IPS-11a (cell line): Measurements from ENCODE around the gene PNPLA6.

Experiments used
- H3K4me3 ChIP-seq: one replicate; pipeline ENCODE4 v1.5.1; 2013; ENCODE audit warnings: low read depth, low read length, control low read depth

The PNPLA6 gene

DNA sequence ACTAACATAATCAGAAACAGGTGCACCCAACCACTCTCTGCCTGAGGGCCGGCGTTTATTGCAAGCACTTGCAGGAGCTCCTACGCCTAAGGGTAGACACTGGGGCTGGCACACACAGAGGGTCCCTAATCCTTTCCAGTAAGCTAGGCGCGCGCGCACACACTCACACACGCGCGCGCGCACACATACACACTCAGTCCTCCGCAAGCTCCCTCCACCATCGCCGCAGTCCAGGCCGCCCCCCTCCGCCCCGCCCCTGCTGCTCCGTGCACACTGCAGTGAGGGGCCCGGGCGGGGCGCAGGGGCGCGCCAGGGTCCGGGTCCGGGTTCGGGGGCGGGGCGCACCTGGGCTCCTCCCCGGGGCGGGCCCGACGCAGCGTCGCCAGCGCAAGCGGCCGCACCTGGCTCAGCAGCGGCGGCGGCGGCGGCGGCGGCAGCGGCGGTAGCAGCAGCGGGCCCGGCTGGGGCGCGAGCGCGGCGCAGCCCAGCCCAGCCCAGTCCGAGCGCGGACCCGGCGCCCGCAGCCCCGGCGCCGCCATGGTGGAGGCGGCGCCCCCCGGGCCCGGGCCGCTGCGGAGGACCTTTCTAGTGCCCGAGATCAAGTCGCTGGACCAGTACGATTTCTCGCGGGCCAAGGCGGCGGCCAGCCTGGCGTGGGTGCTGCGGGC, 60.1 kb downstream of the PNPLA6 start, which contains the start of gene CAMSAP3:
Gene CAMSAP3, plus strand, starts transcription at position 398 of the 668 bp plus-strand sequence. Its CDS starts 140 bp downstream, at position 538.
- H3K4me3 ChIP-seq = peak within 1 kb of the TSS; percentile 56

DNA sequence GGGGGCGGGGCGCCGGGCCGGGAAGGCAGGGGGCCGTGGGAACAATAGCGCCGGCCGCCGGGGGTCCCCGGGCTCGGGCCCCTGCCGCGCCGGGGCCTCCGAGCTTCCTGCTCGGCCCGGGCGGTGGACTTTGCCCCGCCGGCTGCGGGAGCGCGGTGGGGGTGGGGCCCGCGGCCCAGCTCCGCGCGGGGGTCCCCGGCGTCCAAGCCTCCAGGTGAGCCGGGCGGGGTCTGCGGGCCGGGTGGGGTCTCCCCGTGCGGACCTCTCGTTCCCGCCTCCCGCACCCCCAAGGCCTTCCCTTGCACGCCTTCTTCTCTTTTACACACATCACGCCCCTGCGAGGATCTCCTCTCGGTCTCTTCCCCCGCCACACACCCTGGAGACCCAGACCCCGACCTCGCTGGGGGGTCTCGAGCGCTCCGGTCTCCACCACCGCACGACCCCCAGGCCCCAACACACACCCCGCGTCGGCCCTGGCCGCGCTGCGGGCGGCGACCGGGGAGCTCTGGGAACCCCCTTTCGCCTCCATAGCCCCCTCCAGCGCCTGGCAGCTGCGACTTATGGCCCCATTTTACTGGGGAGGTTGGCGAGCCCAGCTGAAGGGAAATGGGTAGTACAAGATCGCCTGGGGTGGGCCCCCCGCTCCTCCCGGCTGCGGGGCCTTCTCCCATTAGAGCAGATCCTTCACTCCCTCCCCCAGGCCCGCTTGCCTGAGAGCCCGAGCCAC, 60.9 kb downstream of the PNPLA6 start:
- H3K4me3 ChIP-seq = peak overlapping the region; percentile 56

DNA sequence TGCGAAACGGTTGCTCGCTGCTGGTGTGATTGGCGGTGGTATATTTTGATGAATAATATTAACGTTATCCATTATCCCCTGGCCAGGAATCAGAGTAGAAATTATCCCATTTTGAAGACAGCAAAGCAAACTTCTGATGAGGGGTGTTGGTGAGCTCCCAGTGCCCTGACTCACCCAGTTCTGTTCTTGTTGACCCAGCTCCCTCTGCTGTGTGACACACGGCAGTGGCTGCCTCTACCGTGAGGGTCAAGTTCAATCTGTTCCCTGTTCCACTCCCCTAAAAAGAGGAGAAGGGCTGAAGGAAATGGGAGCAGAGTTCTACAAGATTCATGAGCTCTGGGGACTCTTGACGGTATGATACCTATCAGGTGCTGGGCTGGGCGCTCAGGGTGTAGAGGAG, 62.2 kb downstream of the PNPLA6 start:
- H3K4me3 ChIP-seq = no peak overlapping the region

DNA sequence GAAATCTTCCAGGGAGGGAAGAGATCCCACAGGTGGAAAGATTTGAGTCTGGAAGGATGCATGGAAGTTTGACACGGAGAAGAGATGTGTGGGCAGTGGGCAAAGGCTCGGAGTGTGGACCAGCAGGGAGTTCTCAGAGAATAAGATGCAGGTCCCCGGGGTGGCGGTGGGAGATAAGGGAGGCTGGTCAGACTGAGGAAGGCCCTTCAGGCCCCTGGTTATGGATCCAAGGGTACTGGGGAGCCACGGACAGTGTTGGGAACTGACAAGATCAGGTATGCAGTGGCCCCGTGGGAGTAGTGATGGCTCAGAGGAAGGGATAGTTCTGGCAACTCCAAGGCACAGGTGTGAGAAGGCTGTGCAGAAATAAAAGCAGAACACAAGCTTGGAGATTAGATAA, 62.7 kb downstream of the PNPLA6 start:
- no peak overlapping the region for H3K4me3 ChIP-seq

DNA sequence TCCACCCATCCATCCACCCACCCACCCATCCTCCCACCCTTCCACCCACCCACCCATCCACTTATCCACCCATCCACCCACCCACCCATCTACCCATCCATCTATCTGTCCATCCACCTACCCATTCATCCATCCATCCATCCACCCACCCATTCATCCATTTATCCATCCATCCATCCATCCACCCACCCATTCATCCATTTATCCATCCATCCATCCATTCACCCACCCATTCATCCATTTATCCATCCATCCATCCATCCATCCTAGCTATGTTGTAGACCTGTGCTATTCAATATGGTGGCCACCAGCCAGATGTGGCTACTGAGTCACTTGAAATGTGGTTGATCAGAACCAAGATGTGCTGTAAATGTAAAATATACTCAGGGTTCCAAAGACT, 65.2 kb downstream of the PNPLA6 start:
- H3K4me3 ChIP-seq = no peak overlapping the region

DNA sequence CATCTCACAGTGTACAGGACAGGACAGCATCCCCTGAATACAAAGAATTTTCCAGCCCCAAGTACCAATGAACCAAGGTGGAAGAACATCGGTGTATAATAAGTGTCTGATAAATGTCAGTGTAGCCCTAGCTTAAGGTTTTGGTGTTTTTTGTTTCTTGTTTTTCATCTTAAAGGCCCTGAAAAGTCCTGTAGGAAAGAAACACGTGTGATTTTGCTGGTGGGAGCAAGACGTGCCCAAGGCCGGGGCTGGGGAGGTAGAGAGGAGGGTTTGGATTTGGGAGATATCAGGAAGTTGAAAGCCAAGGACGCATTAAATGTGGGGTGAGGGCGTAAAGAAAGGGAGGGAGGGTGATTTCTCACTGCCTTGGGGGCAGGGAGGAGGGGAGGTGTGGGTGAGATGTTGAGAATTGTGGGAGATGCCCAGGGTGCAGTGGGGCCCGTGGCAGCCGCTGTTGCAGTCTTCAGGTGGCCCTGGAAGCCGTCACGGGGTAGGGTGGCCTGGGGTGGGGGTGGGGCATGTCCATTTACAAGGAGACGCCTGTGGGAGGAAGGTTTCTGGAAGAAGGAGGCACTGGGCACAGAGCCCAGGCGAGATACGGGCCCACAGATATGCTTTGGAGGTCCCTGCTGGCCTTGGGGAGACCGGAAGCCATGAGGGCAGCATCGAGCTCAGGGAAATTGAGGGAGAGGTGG, 66.9 kb downstream of the PNPLA6 start:
- no peak overlapping the region for H3K4me3 ChIP-seq

DNA sequence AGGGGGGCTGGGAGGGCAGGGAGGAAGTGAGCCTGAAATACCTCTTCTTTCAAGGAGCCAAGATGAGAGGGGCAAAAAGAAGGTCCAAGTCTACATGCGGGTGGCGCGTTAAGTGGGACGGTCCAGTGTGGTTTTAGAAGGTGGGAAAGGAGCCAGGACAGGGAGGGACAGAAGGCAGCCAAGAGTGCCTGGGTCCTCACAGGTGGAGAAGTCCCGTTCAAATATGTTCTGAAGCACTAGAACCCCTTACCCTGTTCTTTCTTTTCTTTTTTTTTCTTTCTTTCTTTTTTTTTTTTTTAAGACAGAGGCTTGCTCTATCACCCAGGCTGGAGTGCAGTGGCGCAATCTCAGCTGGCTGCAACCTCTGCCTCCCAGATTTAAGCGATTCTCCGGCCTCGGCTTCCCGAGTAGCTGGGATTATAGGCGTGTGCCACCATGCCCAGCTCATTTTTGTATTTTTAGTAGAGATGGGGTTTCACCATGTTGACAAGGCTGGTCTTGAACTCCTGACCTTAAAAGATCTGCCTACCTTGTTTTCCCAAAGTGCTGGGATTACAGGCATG, 67.5 kb downstream of the PNPLA6 start:
- H3K4me3 ChIP-seq = no peak overlapping the region

DNA sequence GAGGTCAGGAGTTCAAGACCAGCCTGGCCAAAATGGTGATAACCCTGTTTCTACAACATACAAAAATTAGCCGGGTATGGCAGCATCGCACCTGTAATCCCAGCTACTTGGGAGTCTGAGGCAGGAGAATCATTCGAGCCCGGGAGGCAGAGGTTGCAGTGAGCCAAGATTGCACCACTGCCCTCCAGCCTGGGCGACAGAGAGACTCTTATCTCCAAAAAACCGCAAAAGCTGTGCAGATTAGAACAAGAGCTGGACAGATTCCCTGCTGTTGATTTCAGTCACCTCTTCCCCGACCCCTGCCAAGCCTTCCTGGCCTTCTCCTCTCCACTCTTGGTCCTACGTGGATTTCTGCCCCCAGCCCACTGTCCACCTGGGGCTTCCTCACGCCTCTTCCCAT, 68.4 kb downstream of the PNPLA6 start:
- no peak overlapping the region for H3K4me3 ChIP-seq

DNA sequence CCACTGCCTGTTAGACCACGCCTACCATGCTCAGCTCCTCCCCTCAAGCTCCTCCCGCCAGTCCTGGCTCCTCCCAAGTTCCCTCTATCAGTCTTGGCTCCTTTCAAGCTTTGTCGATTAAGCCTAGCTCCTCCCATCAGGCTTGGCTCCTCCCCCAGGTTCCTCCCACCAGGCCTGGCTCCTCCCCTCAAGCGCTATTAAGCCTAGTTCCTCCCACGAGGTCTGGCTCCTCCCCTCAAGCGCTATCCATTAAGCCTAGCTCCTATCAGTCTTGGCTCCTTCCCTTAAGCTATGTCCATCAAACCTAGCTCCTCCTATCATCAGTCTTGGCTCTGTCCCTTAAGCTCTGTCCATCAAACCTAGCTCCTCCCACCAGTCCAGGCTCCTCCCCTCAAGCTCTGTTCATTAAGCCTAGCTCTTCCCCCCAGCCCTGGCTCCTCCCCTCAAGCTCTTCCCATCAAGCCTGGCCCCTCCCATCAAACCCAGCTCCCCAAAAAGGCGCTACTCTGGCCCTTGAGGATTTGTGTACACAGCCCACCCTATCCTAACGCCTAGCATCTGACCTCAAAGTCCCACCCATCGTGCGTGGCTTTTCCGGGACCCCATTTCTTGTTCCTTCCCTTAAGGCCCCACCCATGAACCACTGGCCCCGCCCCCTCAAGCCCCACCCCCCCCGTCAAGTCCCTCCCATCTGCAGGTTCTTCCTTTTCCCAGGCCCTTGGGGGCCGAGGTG, 70.1 kb downstream of the PNPLA6 start:
- H3K4me3 ChIP-seq = no peak overlapping the region

DNA sequence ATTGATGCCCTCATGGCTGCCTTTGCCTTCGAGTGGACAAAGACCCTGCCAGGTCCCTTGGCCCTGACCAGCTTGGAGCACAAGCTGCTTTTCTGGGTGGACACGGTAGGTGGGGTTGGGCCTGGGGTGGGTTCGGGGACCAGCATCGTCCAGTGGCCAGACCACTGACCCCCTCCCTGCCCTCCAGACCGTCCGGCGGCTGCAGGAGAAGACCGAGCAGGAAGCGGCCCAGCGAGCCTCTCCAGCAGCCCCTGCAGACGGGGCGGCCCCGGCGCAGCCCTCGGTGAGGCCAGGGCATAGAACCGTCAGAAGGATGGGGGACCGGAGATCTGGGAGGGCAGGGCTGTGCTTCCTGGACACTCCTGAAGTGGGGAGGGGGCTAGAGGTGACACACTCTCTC, 70.8 kb downstream of the PNPLA6 start:
- H3K4me3 ChIP-seq = no peak overlapping the region

DNA sequence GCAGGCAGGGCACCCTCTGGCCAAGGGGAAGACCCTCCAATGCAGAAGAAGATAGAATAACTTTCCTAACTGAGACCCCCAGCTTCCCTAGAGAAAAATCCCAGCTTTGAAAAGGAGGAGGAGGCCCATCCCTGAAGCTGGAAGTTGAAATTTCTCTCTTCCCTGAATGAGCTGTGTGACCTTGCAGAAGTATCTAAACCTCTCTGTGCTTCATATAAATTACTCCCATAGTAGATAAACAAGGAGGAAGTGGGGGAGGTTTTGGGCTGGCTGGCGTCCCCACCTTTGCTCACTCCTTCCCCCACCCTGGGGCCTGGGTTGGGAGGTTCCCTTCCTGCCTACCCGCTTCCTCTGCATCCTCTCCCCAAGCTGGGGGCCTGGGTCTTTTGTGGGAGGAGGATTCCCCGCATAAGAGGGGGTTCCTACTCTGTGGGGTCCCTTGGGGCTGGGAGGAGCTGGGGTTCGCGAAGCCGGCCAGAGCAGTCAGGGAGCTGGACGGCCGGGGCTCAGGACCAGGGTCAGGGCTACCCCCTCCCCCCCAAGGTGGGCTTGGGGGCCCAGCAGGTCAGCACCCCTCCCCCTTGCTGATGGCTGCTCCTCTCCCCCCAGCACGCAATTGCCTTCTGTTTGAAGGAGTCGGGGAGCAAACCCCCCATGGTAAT, 71.8 kb downstream of the PNPLA6 start:
- no peak overlapping the region for H3K4me3 ChIP-seq

DNA sequence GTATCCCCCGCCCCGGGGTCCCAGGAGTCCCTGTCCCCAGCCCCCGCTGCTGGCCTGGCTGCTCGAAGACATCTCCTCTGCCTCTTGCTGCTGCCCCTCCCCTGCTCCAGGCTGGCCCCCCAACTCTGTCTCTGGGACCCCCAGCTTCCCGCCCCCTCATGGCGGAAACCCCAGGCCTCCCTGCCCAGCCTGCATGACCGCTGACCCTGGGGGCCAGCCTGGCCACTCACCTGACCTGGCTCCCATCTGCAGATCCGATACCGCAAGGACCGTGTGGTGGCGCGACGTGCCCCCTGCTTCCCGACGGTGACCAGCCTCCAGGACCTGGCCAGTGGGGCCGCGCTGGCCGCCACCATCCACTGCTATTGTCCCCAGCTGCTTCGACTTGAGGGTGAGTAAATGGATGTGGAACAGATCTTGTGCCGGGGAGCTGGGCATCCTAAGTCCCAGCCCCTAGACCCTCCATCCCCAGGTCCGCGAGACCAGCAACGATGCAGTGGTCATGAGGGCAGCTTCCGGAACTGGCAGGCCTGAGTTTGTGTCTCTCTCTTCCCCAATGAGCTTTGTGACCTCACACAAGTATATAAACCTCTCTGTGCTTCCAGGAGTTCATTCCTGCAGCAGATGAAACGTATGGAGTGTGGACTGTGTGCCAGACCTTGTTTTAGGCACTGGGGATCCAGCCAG, 72.5 kb downstream of the PNPLA6 start:
- no peak overlapping the region for H3K4me3 ChIP-seq

DNA sequence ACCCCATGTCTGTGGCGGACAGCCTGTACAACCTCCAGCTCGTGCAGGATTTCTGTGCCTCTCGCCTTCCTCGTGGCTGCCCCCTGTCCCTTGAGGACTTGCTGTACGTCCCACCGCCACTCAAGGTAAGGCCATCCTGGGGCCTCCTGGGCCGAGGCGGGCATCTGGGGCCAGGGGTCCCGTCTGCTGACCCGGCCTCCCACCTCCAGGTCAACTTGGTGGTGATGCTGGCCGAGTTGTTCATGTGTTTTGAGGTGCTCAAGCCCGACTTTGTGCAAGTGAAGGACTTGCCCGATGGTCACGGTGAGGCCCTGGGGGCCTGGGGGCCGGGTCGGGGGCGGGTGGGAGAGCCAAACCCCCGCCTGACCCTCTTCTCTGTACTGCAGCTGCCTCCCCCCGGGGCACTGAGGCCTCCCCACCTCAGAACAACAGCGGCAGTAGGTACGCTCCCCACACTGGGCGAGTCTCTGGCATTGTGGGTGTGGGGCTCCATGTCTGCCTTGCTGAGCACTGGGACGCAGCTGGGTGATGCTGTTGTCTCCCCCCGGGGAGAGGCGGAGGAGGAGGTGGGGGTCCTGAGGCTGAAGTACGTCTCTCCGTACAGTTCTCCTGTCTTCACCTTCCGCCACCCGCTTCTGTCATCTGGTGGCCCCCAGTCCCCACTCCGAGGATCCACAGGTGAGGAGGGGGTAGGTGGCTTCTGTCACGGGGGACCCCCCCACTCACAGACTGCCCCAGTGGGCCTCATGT, 75.1 kb downstream of the PNPLA6 start:
- H3K4me3 ChIP-seq = no peak overlapping the region
